ENCODE results near the gene KCNQ1.

KCNQ1 gene

DNA sequence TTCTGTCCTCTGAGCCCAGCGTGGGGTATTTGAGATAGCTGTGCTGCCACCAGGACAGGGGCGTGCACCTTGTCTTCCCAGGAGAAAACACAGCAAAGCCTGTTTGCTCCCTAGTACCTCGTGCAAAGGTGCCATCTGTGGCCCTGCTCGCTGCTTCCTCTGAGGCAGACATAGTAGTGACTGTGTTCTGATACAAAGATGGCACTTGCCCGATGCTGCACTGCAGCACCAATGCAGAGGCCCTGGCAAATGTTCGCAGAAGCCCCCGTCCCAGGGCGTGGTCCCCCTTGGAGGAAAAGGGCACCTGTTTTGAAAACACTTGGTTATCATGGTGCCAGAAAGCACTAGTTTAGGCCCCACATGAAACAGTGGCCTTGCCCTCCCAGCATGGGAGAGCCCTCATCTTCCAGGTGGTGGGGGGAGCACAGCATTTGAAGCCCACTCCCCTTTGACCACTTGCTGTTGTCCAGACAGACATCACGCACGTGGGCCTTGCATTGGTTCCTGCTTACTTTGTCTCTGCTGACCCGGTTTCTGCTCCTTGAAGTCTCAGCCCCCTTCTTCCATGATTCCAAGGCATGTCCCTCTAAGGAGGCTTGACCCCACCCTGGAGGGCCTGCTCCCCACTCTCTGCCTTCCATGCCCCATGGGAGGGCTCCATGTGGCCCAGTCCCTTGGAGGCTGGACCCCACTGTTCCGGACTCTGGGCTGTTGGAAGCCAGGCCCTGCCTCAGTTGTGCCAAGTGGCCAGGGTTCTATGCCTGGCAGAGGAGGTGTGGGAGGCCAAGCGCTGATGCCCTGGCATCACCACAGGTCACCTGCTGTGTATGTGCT lies 145.5 kb downstream of the KCNQ1 start:
- no peaks in the 10 kb centered on the region for H3K9me3 ChIP-seq (ENCODE audit: severe bottlenecking)
- no peak for DNase-seq
- no peak overlapping the region for H3K4me3 ChIP-seq (ENCODE audit: low read depth, low read length)
- no peak for TF ChIP-seq CTCF (IDR thresholded peaks at IDR 0.05; ENCODE audit: low read depth, low read length)
- H3K27ac ChIP-seq: no peak overlapping the region
- H3K36me3 ChIP-seq: no peaks in the 10 kb centered on the region
- H3K27me3 ChIP-seq (ENCODE audit: insufficient read depth, low read depth, severe bottlenecking): no peaks in the 10 kb centered on the region

DNA sequence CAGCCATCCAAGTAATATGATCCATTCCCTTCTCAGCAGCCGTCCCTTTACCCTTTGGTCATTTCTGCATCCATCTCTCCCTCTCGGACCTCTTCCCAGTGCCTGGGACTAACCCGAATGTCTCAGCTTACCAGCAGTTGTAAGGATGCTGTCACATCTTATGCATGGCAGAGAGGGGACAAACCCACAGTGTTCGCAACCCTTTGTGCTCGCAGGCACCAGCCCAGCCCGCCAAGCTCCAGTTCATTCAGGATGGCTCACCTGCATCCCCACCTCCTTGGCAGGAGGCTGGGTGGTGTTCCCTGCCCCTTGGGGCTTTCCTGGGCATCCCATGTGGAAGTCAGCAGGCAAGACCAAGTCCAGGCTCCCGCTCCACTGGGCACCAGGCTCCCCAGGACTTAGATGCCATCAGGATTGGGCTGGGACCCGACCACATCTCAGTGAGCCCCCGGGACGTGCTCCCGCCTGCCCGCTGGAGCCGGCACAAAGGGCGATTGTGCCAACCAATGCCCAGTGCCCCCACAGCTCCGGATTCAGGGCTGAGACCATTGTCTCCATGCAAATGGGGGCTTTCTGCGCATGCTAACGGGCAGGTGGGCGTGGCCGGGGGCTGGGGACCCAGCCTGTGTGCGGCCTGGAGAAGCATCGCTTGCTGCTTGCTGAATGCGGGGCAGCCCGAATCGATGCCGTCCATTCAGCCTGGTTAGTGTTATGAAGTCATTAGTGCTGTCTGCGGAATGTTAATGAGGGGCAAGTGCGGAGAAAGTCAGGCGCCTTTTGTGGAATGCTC lies 146.4 kb downstream of the KCNQ1 start:
- H3K27ac ChIP-seq: no peak overlapping the region
- H3K36me3 ChIP-seq: no peaks in the 10 kb centered on the region
- H3K4me3 ChIP-seq (ENCODE audit: low read depth, low read length): no peak overlapping the region
- H3K9me3 ChIP-seq (ENCODE audit: severe bottlenecking): no peaks in the 10 kb centered on the region
- peak; percentile 4 for DNase-seq
- TF ChIP-seq CTCF (IDR thresholded peaks at IDR 0.05; ENCODE audit: low read depth, low read length): no peak
- no peaks in the 10 kb centered on the region for H3K27me3 ChIP-seq (ENCODE audit: insufficient read depth, low read depth, severe bottlenecking)

- Histone ChIP-seq H3K36me3 (no peaks in the 10 kb centered on the region), H3K27ac (no peak overlapping the region), H3K9me3 (ENCODE audit: severe bottlenecking) (no peaks in the 10 kb centered on the region), H3K27me3 (ENCODE audit: insufficient read depth, low read depth, severe bottlenecking) (no peaks in the 10 kb centered on the region), H3K4me3 (ENCODE audit: low read depth, low read length) (no peak overlapping the region)
- no peak for DNase-seq
- TF ChIP-seq CTCF (IDR thresholded peaks at IDR 0.05; ENCODE audit: low read depth, low read length): no peak
These were observed 147.0 kb downstream of the KCNQ1 start for GRCh38 chr11:2591805-2592204.

DNA sequence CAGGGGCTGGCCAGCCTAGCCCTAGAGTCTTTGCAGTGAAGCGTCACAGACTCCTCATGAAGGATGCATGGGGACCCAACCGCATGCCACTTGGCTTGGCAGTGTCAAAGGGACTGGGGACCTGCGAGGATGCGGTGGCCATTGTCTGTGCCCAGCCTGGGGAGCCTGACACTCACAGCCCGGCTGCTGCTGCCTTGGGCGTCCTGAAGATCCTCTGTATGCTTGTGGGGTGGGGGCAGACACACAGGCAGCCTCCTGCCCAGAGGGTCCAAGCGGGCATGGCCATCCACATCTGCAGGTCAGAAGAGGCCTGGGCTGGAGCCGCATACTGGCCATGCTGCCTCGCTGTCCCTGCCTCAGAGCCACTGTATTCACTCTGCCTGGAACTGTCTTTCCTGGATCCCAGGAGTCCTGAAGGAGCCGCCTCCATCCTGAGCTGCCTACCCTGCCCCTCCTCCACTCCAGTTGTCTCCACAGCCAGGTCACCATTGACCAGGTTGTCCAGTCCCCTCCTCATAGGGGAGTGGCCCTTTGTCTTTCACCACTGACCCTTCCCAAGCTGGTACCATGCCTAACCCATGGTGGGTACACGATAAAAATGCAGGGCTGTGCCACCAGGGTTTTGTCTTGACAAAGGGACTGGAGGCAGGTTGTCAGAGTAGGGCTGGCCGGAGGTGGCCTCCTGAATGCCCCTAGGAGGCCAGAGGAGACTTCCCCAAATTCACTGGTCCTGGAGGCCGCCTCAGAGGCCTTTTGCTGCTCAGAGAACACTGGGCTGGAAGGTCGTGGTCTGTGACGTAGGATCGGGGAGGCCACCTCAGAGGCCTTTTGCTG lies 148.0 kb downstream of the KCNQ1 start:
- H3K4me3 ChIP-seq (ENCODE audit: low read depth, low read length): no peak overlapping the region
- no peak for TF ChIP-seq CTCF (IDR thresholded peaks at IDR 0.05; ENCODE audit: low read depth, low read length)
- no peaks in the 10 kb centered on the region for H3K9me3 ChIP-seq (ENCODE audit: severe bottlenecking)
- no peaks in the 10 kb centered on the region for H3K36me3 ChIP-seq
- DNase-seq: peak; percentile 4
- H3K27ac ChIP-seq: no peak overlapping the region
- H3K27me3 ChIP-seq (ENCODE audit: insufficient read depth, low read depth, severe bottlenecking): no peaks in the 10 kb centered on the region

GRCh38 chr11:2593393-2593950 lies 148.7 kb downstream of the KCNQ1 start:
- Histone ChIP-seq H3K36me3 (no peaks in the 10 kb centered on the region), H3K9me3 (ENCODE audit: severe bottlenecking) (no peaks in the 10 kb centered on the region), H3K27me3 (ENCODE audit: insufficient read depth, low read depth, severe bottlenecking) (no peaks in the 10 kb centered on the region), H3K4me3 (ENCODE audit: low read depth, low read length) (no peak overlapping the region), H3K27ac (no peak overlapping the region)
- DNase-seq: no peak
- TF ChIP-seq CTCF (IDR thresholded peaks at IDR 0.05; ENCODE audit: low read depth, low read length): no peak
